ENCODE data around the gene TAS2R46. TPM values are rescaled to one million over a fixed set of nuclear protein-coding genes. Genes with fewer than 3 reads are reported as not detected.

TAS2R46 gene
- total and polyA plus RNA-seq, 2 of the 13 experiments (the other 11 are each of a cell fraction or from before 2014, with no cell fraction given) = 0.16 to 3.5 TPM

DNA sequence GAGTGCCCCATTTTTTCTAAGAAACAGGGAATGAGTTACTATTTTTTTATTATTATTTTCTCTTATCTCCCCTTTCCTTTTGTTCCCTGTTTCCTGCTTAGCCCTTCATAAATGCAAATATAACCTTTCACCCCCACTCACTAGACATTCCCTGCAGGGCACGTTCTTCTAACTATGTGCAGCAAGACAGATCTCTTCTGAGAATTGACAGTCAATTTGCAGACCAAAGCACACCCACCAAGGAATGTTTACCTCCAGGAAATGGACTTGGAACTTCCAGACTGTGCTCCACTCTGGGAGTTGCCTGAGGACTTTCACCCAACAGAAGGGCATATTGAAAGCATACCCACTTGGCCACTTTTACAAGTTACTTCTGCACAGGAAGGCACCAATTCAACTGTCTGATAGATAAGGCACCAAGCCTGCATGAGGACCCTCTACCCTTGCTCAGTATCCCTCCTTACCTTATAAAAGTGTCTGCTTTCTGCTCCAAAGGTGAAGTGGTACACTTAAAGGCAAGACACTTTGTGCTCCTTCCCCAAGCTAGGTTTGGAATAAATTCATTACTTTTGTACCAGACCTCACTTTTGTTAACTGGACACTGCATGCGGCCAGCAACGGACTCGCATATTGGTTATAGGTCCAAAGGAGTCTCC, 46.2 kb downstream of the TAS2R46 start (continued):
- TF ChIP-seq ZNF629 (CRISPR knock-in tag; conservative IDR thresholded peaks at IDR 0.05) = peak; percentile 25; the same call in 1 of the 2 replicates
- TF ChIP-seq FOXP1 (IDR thresholded peaks at IDR 0.05) = no peak
- TF ChIP-seq FOXP1 (CRISPR knock-in tag; IDR thresholded peaks at IDR 0.05) = peak; percentile 82
- TF ChIP-seq, protein P1, sequence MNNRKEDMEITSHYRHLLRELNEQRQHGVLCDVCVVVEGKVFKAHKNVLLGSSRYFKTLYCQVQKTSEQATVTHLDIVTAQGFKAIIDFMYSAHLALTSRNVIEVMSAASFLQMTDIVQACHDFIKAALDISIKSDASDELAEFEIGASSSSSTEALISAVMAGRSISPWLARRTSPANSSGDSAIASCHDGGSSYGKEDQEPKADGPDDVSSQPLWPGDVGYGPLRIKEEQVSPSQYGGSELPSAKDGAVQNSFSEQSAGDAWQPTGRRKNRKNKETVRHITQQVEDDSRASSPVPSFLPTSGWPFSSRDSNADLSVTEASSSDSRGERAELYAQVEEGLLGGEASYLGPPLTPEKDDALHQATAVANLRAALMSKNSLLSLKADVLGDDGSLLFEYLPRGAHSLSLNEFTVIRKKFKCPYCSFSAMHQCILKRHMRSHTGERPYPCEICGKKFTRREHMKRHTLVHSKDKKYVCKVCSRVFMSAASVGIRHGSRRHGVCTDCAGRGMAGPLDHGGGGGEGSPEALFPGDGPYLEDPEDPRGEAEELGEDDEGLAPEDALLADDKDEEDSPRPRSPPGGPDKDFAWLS (CRISPR knock-in tag; IDR thresholded peaks at IDR 0.05; ENCODE audit: borderline replicate concordance) = no peak
- peak; percentile 60 to 85; a peak in 3 of 4 replicates for TF ChIP-seq NR2F1 (CRISPR knock-in tag; IDR thresholded peaks at IDR 0.05)
- TF ChIP-seq, protein P2, sequence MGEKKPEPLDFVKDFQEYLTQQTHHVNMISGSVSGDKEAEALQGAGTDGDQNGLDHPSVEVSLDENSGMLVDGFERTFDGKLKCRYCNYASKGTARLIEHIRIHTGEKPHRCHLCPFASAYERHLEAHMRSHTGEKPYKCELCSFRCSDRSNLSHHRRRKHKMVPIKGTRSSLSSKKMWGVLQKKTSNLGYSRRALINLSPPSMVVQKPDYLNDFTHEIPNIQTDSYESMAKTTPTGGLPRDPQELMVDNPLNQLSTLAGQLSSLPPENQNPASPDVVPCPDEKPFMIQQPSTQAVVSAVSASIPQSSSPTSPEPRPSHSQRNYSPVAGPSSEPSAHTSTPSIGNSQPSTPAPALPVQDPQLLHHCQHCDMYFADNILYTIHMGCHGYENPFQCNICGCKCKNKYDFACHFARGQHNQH (CRISPR knock-in tag; IDR thresholded peaks at IDR 0.05) = peak; percentile 36; the same call in 1 of the 2 replicates
- TF ChIP-seq ZKSCAN5 (CRISPR knock-in tag; IDR thresholded peaks at IDR 0.05) = peak; percentile 68; the same call in 1 of the 2 replicates
- TF ChIP-seq, protein P3, sequence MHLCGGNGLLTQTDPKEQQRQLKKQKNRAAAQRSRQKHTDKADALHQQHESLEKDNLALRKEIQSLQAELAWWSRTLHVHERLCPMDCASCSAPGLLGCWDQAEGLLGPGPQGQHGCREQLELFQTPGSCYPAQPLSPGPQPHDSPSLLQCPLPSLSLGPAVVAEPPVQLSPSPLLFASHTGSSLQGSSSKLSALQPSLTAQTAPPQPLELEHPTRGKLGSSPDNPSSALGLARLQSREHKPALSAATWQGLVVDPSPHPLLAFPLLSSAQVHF (CRISPR knock-in tag; IDR thresholded peaks at IDR 0.05) = no peak
- peak; percentile 83 for TF ChIP-seq ZNF556 (CRISPR knock-in tag; IDR thresholded peaks at IDR 0.05; ENCODE audit: borderline replicate concordance)
- TF ChIP-seq, protein P4, sequence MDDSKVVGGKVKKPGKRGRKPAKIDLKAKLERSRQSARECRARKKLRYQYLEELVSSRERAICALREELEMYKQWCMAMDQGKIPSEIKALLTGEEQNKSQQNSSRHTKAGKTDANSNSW (CRISPR knock-in tag; IDR thresholded peaks at IDR 0.05; ENCODE audit: borderline replicate concordance) = no peak
- TF ChIP-seq ONECUT2 (CRISPR knock-in tag; IDR thresholded peaks at IDR 0.05) = no peak
- peak; percentile 86 for TF ChIP-seq SOX13 (IDR thresholded peaks at IDR 0.05)
- TF ChIP-seq SOX13 (CRISPR knock-in tag; conservative IDR thresholded peaks at IDR 0.05 in 1 of 2, IDR thresholded peaks at IDR 0.05 in 1 of 2) = peak in 1 of 2 experiments; percentile 95; a peak in 2 of 4 replicates
- no peak for TF ChIP-seq ZNF10 (CRISPR knock-in tag; IDR thresholded peaks at IDR 0.05; ENCODE audit: borderline replicate concordance, low read depth)
- peak; percentile 89 for TF ChIP-seq ZNF292 (CRISPR knock-in tag; IDR thresholded peaks at IDR 0.05; ENCODE audit: borderline replicate concordance, low read depth)
- peak; percentile 74; the same call in 1 of the 2 replicates for TF ChIP-seq ZNF607 (CRISPR knock-in tag; IDR thresholded peaks at IDR 0.05; ENCODE audit: borderline replicate concordance)
- TF ChIP-seq BCL6 (CRISPR knock-in tag; IDR thresholded peaks at IDR 0.05) = peak; percentile 89
- no peak for TF ChIP-seq TERF1 (CRISPR knock-in tag; IDR thresholded peaks at IDR 0.05)
- peak; percentile 89 for TF ChIP-seq GATAD2A (CRISPR knock-in tag; IDR thresholded peaks at IDR 0.05)
- TF ChIP-seq ZNF816 (CRISPR knock-in tag; IDR thresholded peaks at IDR 0.05; ENCODE audit: borderline replicate concordance) = no peak
- TF ChIP-seq IRF2 (CRISPR knock-in tag; IDR thresholded peaks at IDR 0.05) = peak; percentile 63

All from HepG2 (cell line).